ENCODE results near the gene CROCC. TPM values are rescaled to one million over a fixed set of nuclear protein-coding genes. Genes with fewer than 3 reads are reported as not detected.
"Not testable (repeated sequence)": the region's sequence is repeated elsewhere in the genome, so short reads cannot be mapped to it uniquely, and the experiment has no call there.

Gene CROCC
- total RNA-seq, 2 experiments from 2014 or later = 15.9 to 18.7 TPM

DNA sequence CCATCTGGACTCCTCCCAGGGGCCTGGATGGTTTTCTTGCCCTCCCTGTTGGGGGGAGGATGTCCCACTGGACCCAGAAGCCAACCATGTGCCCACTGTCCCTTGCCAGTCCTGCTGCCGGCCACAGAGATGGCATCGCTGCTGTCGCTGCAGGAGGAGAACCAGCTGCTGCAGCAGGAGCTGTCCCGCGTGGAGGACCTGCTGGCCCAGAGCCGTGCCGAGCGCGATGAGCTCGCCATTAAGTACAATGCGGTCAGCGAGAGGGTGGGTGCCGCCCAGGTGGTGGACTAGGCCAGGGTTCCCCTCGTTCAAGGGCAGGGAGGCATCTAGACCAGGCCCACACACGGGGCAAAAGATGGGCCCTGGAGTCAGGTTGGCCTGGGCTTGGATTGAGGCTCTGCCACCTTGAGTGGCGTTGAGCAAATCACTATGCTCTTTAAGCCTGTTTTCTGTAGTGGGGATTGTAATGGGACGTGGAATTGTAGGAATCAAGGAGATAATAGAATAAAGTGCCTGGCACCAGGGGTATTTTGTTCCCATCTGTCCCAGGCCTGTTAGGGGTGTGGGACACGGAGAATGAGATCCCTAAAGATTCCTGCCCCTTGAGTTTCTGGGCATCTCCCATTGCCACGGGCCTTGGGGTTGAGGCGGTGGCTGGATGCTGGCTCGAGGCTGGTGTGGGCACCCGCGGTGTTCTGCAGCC is 2.6 kb downstream of the CROCC start:
- no peak for DNase-seq

DNA sequence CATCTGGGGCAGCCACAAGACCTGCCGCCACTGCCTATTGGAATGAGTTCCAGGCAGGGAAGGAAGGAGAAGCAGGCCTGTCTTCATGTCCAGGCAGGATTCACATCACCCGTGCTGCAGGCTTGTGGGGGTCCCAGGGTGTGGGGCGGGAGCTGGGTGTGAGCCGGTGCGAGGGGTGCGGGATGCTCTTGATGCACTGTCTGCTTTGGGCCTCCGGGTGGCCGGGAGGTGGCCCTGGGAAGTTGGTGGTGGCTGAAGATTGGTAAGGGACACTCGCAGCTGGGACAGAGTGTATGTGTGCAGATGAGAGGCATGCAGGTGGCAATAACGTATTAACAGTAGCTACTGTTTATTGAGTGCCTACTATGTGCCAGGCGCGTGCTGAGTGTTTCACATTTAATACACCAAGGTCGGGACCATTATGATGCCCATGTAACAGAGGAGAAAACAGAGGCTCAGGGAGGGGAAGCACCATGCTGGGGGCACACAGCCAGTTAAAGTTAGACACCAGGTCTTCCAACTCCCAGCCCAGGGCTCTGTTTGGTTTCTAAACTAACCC is 3.3 kb downstream of the CROCC start:
- no peaks in the 10 kb centered on the region for H3K36me3 Mint-ChIP-seq
- no peak for DNase-seq
- no peaks in the 10 kb centered on the region for H3K9me3 Mint-ChIP-seq
- peaks cover 16% of the 10 kb centered on the region for H3K4me1 Mint-ChIP-seq (ENCODE audit: low read depth)
- H3K27ac Mint-ChIP-seq = no peak overlapping the region
- ChIA-PET CTCF (no interaction called here), POLR2A (no interaction called here)
- no peak overlapping the region for H3K4me3 Mint-ChIP-seq
- intact Hi-C loops (cut with micrococcal nuclease) = no loop called here
- no peaks in the 10 kb centered on the region for H3K27me3 Mint-ChIP-seq

More for the DNA sequence above, 2.6 kb downstream of the CROCC start:
- Mint-ChIP-seq H3K4me1 (ENCODE audit: low read depth) (peaks cover 16% of the 10 kb centered on the region), H3K27me3 (no peaks in the 10 kb centered on the region), H3K27ac (no peak overlapping the region), H3K9me3 (no peaks in the 10 kb centered on the region), H3K4me3 (no peak overlapping the region), H3K36me3 (no peaks in the 10 kb centered on the region)
- ChIA-PET CTCF (no interaction called here), POLR2A (interaction anchor here (1.4 kb wide), 1 partner anchor 9 kb away, joined by 3 read pairs; no protein-coding TSS in a partner anchor)
- intact Hi-C loops (cut with micrococcal nuclease) = no loop called here

DNA sequence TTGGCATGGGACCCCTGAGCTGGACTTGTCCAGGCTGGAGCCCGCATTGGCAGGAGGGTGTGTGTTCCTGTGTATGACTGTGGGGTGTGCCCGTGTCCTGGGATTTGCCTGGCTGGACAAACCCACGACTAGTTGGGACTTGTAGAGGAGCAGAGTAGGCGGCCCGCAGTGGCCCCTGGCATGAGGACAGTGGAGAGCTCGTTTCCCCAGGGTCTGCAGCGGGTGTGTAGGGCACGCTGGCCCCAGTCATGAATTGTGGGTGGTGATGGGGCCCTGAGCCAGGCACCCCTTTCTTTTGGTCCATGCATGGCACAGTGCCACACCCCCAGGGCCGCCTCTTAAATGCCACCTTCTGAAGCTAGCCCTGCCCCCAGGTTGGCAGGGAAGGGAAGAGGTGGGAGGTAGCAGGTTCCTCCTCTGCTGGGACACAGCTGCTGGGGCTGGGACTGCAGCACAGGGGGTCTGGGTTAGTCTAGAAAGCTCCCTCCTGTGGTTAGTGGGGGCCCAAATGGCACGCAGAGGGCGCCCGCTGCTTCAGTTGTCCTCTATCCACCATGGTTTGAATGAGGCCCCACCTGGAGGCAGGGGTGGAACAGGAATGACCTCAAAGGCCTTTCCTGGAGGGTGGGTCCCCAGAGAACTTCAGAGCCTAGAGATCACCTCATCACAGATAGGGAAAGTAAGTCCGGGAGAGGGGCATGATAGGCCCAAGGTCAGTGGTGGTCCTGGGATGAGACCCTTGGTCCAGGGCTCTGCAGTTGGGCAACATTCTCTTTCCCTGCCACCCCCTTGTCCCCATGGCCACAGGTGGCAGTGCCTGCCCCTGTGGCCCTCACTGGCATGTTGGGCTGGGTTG is 4.1 kb downstream of the CROCC start:
- no peak for DNase-seq
- intact Hi-C loops (cut with micrococcal nuclease) = no loop called here
- Mint-ChIP-seq H3K27me3 (no peaks in the 10 kb centered on the region), H3K36me3 (no peaks in the 10 kb centered on the region), H3K27ac (no peak overlapping the region), H3K4me1 (ENCODE audit: low read depth) (peaks cover 15% of the 10 kb centered on the region), H3K9me3 (no peaks in the 10 kb centered on the region), H3K4me3 (no peak overlapping the region)
- ChIA-PET CTCF (no interaction called here), POLR2A (no interaction called here)

GRCh38 chr1:16926491-16927073 is 4.9 kb downstream of the CROCC start:
- Mint-ChIP-seq H3K4me3 (no peak overlapping the region), H3K27ac (no peak overlapping the region), H3K27me3 (no peaks in the 10 kb centered on the region), H3K36me3 (no peaks in the 10 kb centered on the region), H3K9me3 (no peaks in the 10 kb centered on the region), H3K4me1 (ENCODE audit: low read depth) (peaks cover 9% of the 10 kb centered on the region)
- intact Hi-C loops (cut with micrococcal nuclease) = no loop called here
- ChIA-PET POLR2A (no interaction called here), CTCF (no interaction called here)
- no peak for DNase-seq

DNA sequence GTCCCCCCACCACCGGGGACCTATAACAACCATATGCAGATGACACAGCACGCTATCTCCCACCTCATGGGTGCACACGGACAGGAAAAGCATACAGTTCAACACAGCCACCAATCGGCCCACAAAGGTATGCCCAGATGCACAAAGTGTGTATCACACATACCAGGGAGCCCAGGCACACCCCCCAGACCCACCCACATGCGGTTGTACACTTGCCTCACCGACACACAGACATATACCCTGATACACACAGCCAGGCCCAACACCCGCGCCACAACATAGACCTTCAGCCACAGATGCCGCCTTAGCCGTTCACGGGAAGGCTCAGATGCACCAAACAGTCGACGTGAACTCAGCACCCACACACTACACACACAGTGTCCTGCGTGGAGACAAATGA is 5.5 kb downstream of the CROCC start:
- peaks cover 2% of the 10 kb centered on the region for H3K4me1 Mint-ChIP-seq (ENCODE audit: low read depth)
- H3K27me3 Mint-ChIP-seq = no peaks in the 10 kb centered on the region
- DNase-seq = no peak
- H3K27ac Mint-ChIP-seq = no peak overlapping the region
- CTCF ChIA-PET = interaction anchor here (0.6 kb wide), 1 partner anchor 24 kb away, joined by 3 read pairs; no protein-coding TSS in a partner anchor
- intact Hi-C loops (cut with micrococcal nuclease) = no loop called here
- no peaks in the 10 kb centered on the region for H3K9me3 Mint-ChIP-seq
- POLR2A ChIA-PET = no interaction called here
- H3K4me3 Mint-ChIP-seq = no peak overlapping the region
- H3K36me3 Mint-ChIP-seq = no peaks in the 10 kb centered on the region

- ChIA-PET POLR2A (no interaction called here), CTCF (interaction anchor here (0.6 kb wide), 1 partner anchor 24 kb away, joined by 3 read pairs; no protein-coding TSS in a partner anchor)
- no peaks in the 10 kb centered on the region for H3K9me3 Mint-ChIP-seq
- no peak overlapping the region for H3K4me3 Mint-ChIP-seq
- DNase-seq = no peak
- H3K4me1 Mint-ChIP-seq (ENCODE audit: low read depth) = no peaks in the 10 kb centered on the region
- intact Hi-C loops (cut with micrococcal nuclease) = no loop called here
- no peaks in the 10 kb centered on the region for H3K36me3 Mint-ChIP-seq
- H3K27ac Mint-ChIP-seq = no peak overlapping the region
- H3K27me3 Mint-ChIP-seq = no peaks in the 10 kb centered on the region
These were observed 6.2 kb downstream of the CROCC start for GRCh38 chr1:16927711-16928485.

DNA sequence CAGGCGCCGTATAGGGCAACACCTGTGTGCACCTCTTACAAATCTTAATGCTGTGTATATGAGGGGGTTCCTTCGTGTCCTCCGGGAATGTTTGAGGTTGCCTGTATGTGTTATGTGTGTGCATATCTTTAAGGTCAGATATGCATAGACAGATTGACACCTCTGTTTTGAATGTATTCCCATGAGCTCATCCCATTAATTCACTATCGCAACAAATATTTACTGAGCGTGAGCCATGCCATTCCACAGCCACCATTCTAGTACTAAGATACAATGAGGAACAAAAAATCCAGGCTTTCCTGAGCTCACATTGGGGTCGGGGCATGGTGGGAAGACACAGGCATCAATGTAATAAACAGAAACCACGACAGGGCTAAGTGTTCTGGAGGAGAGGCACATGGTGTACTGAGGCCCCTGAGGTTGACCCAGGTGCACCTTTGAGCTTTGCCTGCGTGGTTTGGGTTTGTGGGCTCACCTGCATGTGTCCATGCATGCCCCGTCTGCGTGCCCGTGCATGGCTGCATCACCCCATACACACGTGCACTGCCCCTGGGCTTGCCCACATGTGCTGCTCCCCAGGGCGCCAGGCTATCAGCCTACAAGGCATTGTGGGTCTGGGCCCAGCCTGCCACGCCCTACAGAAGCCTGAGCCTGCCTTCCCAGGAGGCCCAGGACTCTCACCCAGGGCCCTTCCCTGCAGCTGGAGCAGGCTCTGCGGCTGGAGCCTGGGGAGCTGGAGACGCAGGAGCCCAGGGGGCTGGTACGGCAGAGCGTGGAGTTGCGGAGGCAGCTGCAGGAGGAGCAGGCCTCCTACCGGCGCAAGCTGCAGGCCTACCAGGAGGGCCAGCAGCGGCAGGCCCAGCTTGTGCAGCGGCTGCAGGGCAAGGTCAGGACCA is 7.7 kb downstream of the CROCC start:
- DNase-seq; intact Hi-C loops (cut with micrococcal nuclease); H3K27ac Mint-ChIP-seq; H3K4me1 Mint-ChIP-seq (ENCODE audit: low read depth); H3K27me3 Mint-ChIP-seq; POLR2A ChIA-PET; H3K4me3 Mint-ChIP-seq; H3K36me3 Mint-ChIP-seq; H3K9me3 Mint-ChIP-seq: not testable (repeated sequence)
- CTCF ChIA-PET = interaction anchor here (1.0 kb wide), 1 partner anchor 31 kb away, joined by 3 read pairs; no protein-coding TSS in a partner anchor

DNA sequence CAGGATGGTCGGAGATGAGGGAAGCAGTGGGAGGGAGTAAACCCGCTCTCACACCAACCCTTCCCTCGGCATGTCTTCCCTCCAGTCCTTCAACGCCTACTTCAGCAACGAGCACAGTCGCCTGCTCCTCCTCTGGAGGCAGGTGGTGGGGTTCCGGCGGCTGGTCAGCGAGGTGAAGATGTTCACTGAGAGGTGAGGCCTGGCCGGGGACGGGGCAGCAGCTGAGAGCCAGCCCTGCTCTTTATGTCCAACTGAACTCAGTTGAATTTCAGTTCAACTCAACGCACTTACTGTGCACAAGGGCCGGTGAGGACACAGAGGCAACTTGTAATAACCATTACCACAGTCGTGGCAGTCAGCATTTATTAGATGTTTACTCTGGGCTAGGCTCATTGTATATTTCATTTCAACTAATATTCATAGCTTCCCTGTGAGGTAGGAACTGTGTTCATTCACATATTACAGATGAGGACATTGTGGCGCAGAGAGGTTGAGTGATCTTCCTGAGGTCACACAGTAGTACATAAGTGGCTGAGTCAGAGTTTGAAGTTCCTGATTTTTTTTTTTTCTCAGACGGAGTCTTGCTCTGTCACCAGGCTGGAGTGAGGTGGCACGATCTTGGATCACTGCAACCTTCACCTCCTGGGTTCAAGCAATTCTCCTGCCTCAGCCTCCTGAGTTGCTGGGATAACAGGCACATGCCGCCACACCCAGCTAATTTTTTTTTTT is 9.6 kb downstream of the CROCC start:
- H3K27ac Mint-ChIP-seq; CTCF ChIA-PET; H3K4me3 Mint-ChIP-seq; intact Hi-C loops (cut with micrococcal nuclease); H3K9me3 Mint-ChIP-seq; H3K36me3 Mint-ChIP-seq; H3K4me1 Mint-ChIP-seq (ENCODE audit: low read depth); POLR2A ChIA-PET; H3K27me3 Mint-ChIP-seq; DNase-seq: not testable (repeated sequence)

- H3K36me3 Mint-ChIP-seq; POLR2A ChIA-PET; H3K27ac Mint-ChIP-seq; H3K4me1 Mint-ChIP-seq (ENCODE audit: low read depth); CTCF ChIA-PET; intact Hi-C loops (cut with micrococcal nuclease); H3K9me3 Mint-ChIP-seq; DNase-seq; H3K4me3 Mint-ChIP-seq; H3K27me3 Mint-ChIP-seq: not testable (repeated sequence)
These were observed 12.2 kb downstream of the CROCC start for GRCh38 chr1:16933945-16934344.

- CTCF ChIA-PET = interaction anchor here (1.6 kb wide), 1 partner anchor 24 kb away, joined by 4 read pairs; no protein-coding TSS in a partner anchor
- H3K27ac Mint-ChIP-seq; H3K4me3 Mint-ChIP-seq; H3K4me1 Mint-ChIP-seq (ENCODE audit: low read depth); DNase-seq; intact Hi-C loops (cut with micrococcal nuclease); H3K36me3 Mint-ChIP-seq; H3K9me3 Mint-ChIP-seq; POLR2A ChIA-PET; H3K27me3 Mint-ChIP-seq: not testable (repeated sequence)
These were observed 14.8 kb downstream of the CROCC start for GRCh38 chr1:16936580-16936979.

All from activated CD4-positive, alpha-beta memory T cell treated with anti-CD3 and anti-CD28 coated beads for 36 hours (primary cell).